Erythroblast (primary cell): Measurements from ENCODE around the gene F8.

Source experiments
- GATA1 ChIP-seq: IDR thresholded peaks from 2 replicates; pipeline ENCODE4 v1.6.1; 2011; ENCODE audit warnings: low read depth, mild to moderate bottlenecking, control low read depth, low read length, moderate library complexity
- POLR2A ChIP-seq: IDR thresholded peaks from 2 replicates; pipeline ENCODE4 v1.6.1; 2011; ENCODE audit warnings: mild to moderate bottlenecking, low read length

- TF ChIP-seq POLR2A (no peak), GATA1 (no peak)
Measured at GRCh38 chrX:155055494-155055893, 33.0 kb upstream of the F8 start.
